Suprapubic skin (tissue), 3 donors: ENCODE results near the gene NPR1.

Experiments
- CTCF ChIP-seq, 2 donors: fragments of 200-600 bp in 1 of 2; fragments of 450-650 bp in 1 of 2; sonication (generic) in 1 of 2; IDR thresholded peaks; one replicate each; pipeline ENCODE4 v1.5.1; 2016 to 2019; ENCODE audit warnings: antibody characterized with exemption in 2 of 2, mild to moderate bottlenecking in 1 of 2, moderate library complexity in 1 of 2
- EP300 ChIP-seq: sonication (generic); formaldehyde crosslinking; IDR thresholded peaks from one replicate; pipeline ENCODE4 v1.6.1; 2017; ENCODE audit warnings: antibody characterized with exemption

- TF ChIP-seq EP300 (no peak), CTCF (IDR thresholded peaks at IDR 0.05) (peak in 1 of 2 donors; percentile 8)
Measured at GRCh38 chr1:153670859-153671627, 7.4 kb upstream of the NPR1 start, which contains the start of gene ILF2.
